IMR-90 (cell line): ENCODE measurements around the gene KLRF2. TPM values are rescaled to one million over a fixed set of nuclear protein-coding genes. Genes with fewer than 3 reads are reported as not detected.

Source experiments
- ATAC-seq: fragments of 200-7000 bp; cut with Tn5 transposase; 2 replicates; pipeline ENCODE4 v1.9.1; 2020; ENCODE audit warnings: low read depth, mild to moderate bottlenecking, moderate library complexity
- BruUV-seq: library from RNA; stranded (reverse); fragments of 400-500 nt; replicated peaks from 2 replicates; lab custom pipeline; 2021; lab: Mats Ljungman, UMichigan
- CTCF ChIA-PET: fragments of 300-600 bp; formaldehyde crosslinking; extraction: SDS; loops from one replicate; lab custom pipeline; 2021; ENCODE audit warnings: antibody characterized with exemption; lab: Yijun Ruan, JAX
- POLR2A ChIA-PET: fragments of 300-600 bp; sonication (Branson Sonifier 250); formaldehyde crosslinking; loops from one replicate; lab custom pipeline; 2022; ENCODE audit warnings: antibody characterized with exemption; ENCODE audit not compliant: unreplicated experiment; lab: Charles Lee
- DNase-seq: peaks from one replicate; pipeline ENCODE4 v3.0.0; 2013
- H2AFZ ChIP-seq: replicated peaks from 2 replicates; pipeline ENCODE3; 2013; ENCODE audit warnings: low read length, mild to moderate bottlenecking; ENCODE audit not compliant: poor library complexity
- H2AK5ac ChIP-seq: 2 replicates; pipeline ENCODE4 v1.6.1; 2013; ENCODE audit warnings: low read depth, low read length, inconsistent platforms
- H2AK9ac ChIP-seq: replicated peaks from 2 replicates; pipeline ENCODE3; 2013; ENCODE audit warnings: mild to moderate bottlenecking, low read depth, low read length, moderate library complexity; ENCODE audit not compliant: poor library complexity
- H2BK120ac ChIP-seq: 2 replicates; pipeline ENCODE4 v1.6.1; 2013; ENCODE audit warnings: low read depth, low read length, inconsistent platforms
- H2BK15ac ChIP-seq: 3 replicates; pipeline ENCODE4 v1.6.1; 2013; ENCODE audit warnings: low read depth, low read length, inconsistent platforms
- H2BK20ac ChIP-seq: 2 replicates; pipeline ENCODE4 v1.6.1; 2013; ENCODE audit warnings: low read depth, mild to moderate bottlenecking, inconsistent platforms, low read length, moderate library complexity
- H2BK5ac ChIP-seq: 2 replicates; pipeline ENCODE4 v1.6.1; 2013; ENCODE audit warnings: mild to moderate bottlenecking, low read depth, low read length, inconsistent platforms; ENCODE audit not compliant: poor library complexity, severe bottlenecking
- H3K14ac ChIP-seq: replicated peaks from 2 replicates; pipeline ENCODE4 v1.6.1; 2013; ENCODE audit warnings: low read depth, low read length, inconsistent platforms
- H3K18ac ChIP-seq: 2 replicates; pipeline ENCODE4 v1.6.1; 2013; ENCODE audit warnings: low read depth, low read length, control low read depth
- H3K23ac ChIP-seq: 2 replicates; pipeline ENCODE4 v1.6.1; 2013; ENCODE audit warnings: low read depth, low read length, inconsistent platforms
- H3K27ac ChIP-seq: 2 replicates; pipeline ENCODE4 v1.5.1; 2013; ENCODE audit warnings: mild to moderate bottlenecking, control low read depth, low read length; ENCODE audit not compliant: insufficient read depth
- H3K27me3 ChIP-seq: 2 replicates; pipeline ENCODE4 v1.6.1; 2013; ENCODE audit warnings: low read length; ENCODE audit not compliant: control insufficient read depth, insufficient read depth
- H3K36me3 ChIP-seq: 2 replicates; pipeline ENCODE4 v1.6.1; 2013; ENCODE audit warnings: low read length, mixed read lengths; ENCODE audit not compliant: control insufficient read depth, insufficient read depth
- H3K4ac ChIP-seq: 2 replicates; pipeline ENCODE4 v1.6.1; 2013; ENCODE audit warnings: low read depth, low read length, inconsistent platforms
- H3K4me1 ChIP-seq: 2 replicates; pipeline ENCODE4 v1.6.1; 2013; ENCODE audit warnings: low read length, mixed read lengths; ENCODE audit not compliant: control insufficient read depth, insufficient read depth
- H3K4me2 ChIP-seq: 2 replicates; pipeline ENCODE4 v1.6.1; 2013; ENCODE audit warnings: low read depth, mild to moderate bottlenecking, control low read depth, low read length, moderate library complexity
- H3K4me3 ChIP-seq: 2 replicates; pipeline ENCODE4 v1.5.1; 2013; ENCODE audit warnings: low read depth, mild to moderate bottlenecking, control low read depth, low read length, moderate library complexity; ENCODE audit not compliant: insufficient read depth
- H3K56ac ChIP-seq: 2 replicates; pipeline ENCODE4 v1.6.1; 2013; ENCODE audit warnings: low read length, inconsistent platforms; ENCODE audit not compliant: insufficient read depth; ENCODE audit errors: extremely low read depth
- H3K79me1 ChIP-seq, 2 experiments: 2 replicates each; pipeline ENCODE4 v1.6.1; 2013; ENCODE audit warnings: low read length in 2 of 2, inconsistent platforms in 1 of 2, low read depth in 1 of 2
- H3K9ac ChIP-seq: 2 replicates; pipeline ENCODE4 v1.6.1; 2013; ENCODE audit warnings: low read depth, low read length, control low read depth
- H3K9me1 ChIP-seq: 2 replicates; pipeline ENCODE4 v1.6.1; 2013; ENCODE audit warnings: low read length, inconsistent platforms; ENCODE audit not compliant: insufficient read depth
- H3K9me3 ChIP-seq: 2 replicates; pipeline ENCODE4 v1.6.1; 2013; ENCODE audit warnings: low read length; ENCODE audit not compliant: control insufficient read depth, insufficient read depth
- H4K20me1 ChIP-seq: 2 replicates; pipeline ENCODE4 v1.6.1; 2013; ENCODE audit warnings: low read length, inconsistent platforms; ENCODE audit not compliant: insufficient read depth
- H4K5ac ChIP-seq: 2 replicates; pipeline ENCODE4 v1.6.1; 2013; ENCODE audit warnings: mild to moderate bottlenecking, low read depth, low read length, control low read depth
- H4K8ac ChIP-seq, 2 experiments: 2 replicates each; pipeline ENCODE4 v1.6.1; 2013; ENCODE audit warnings: low read depth in 2 of 2, low read length in 2 of 2, control low read depth in 1 of 2, inconsistent platforms in 1 of 2
- H4K91ac ChIP-seq: 2 replicates; pipeline ENCODE4 v1.6.1; 2013; ENCODE audit warnings: low read depth, low read length, inconsistent platforms; ENCODE audit not compliant: insufficient read depth
- BHLHE40 ChIP-seq: fragments of 150-350 bp; IDR thresholded peaks from 2 replicates; pipeline ENCODE4 v1.6.1; 2016; ENCODE audit warnings: mild to moderate bottlenecking, low read depth, low read length
- CHD1 ChIP-seq: IDR thresholded peaks from 2 replicates; pipeline ENCODE4 v1.6.1; 2012; ENCODE audit warnings: low read depth, low read length, improper control_type of control experiment
- ELK1 ChIP-seq: fragments of 150-350 bp; IDR thresholded peaks from 2 replicates; pipeline ENCODE4 v1.6.1; 2016; ENCODE audit warnings: low read depth, mild to moderate bottlenecking, low read length, moderate library complexity, borderline replicate concordance
- POLR2A ChIP-seq: IDR thresholded peaks from 2 replicates; pipeline ENCODE4 v1.6.1; 2012; ENCODE audit warnings: mild to moderate bottlenecking, low read depth, low read length
- dilution Hi-C: fragments of 300-500 bp; cut with HindIII; formaldehyde crosslinking; loops from one replicate; pipeline ENCODE4 v1.14.3; 2018; ENCODE audit warnings: low sequenced_read_pairs; ENCODE audit not compliant: unreplicated experiment
- in situ Hi-C: fragments of 300-500 bp; cut with MboI; formaldehyde crosslinking; loops from 3 replicates; pipeline ENCODE4 v1.14.3; 2019; ENCODE audit warnings: low sequenced_read_pairs, inconsistent platforms, mixed read lengths
- intact Hi-C: fragments of 100-400 bp; cut with micrococcal nuclease; formaldehyde crosslinking; loops from 2 replicates; pipeline ENCODE4 v1.10.0; 2022
- polyA plus RNA-seq, 3 experiments: library from polyadenylated mRNA; depleted of rRNA; stranded (reverse); fragments of >200 nt; gene quantifications; 2 replicates each; pipeline ENCODE4 v1.2.3, GENCODE V29; 2012; ENCODE audit warnings: low replicate concordance in 1 of 3
- total RNA-seq: library from RNA; depleted of rRNA; stranded (reverse); fragments of >200 nt; gene quantifications from 2 replicates; pipeline ENCODE4 v1.2.3, GENCODE V29; 2012
- TF ChIP-seq, protein P1 (sequence below): conservative IDR thresholded peaks from 2 replicates; pipeline ENCODE4 v1.5.1; 2012; ENCODE audit warnings: mild to moderate bottlenecking, low read depth, low read length, improper control_type of control experiment

KLRF2 gene
- total and polyA plus RNA-seq, 2 of the 4 experiments (the other 2 are of a cell fraction): not detected

- no peak overlapping the region for H3K9ac ChIP-seq
- CTCF ChIA-PET: no interaction called here
- in situ Hi-C loops: no loop called here
These were observed 28.4 kb downstream of the KLRF2 start for GRCh38 chr12:9909724-9910123.

More at GRCh38 chr12:9909724-9910123, 28.4 kb downstream of the KLRF2 start:
- Histone ChIP-seq H4K91ac (no peak overlapping the region), H3K27ac (no peak overlapping the region), H3K14ac (no peak overlapping the region), H4K8ac (no peak overlapping the region), H2BK120ac (no peak overlapping the region), H2AK9ac (no peak overlapping the region), H2BK20ac (no peak overlapping the region), H3K4me1 (no peaks in the 10 kb centered on the region), H3K79me1 (no peaks in the 10 kb centered on the region), H3K56ac (no peak overlapping the region), H2AFZ (no peak overlapping the region), H3K23ac (no peak overlapping the region), H3K18ac (no peak overlapping the region), H3K9me1 (no peaks in the 10 kb centered on the region), H2BK5ac (no peak overlapping the region), H2BK15ac (no peak overlapping the region), H4K20me1 (no peaks in the 10 kb centered on the region), H3K4ac (no peak overlapping the region), H4K5ac (no peak overlapping the region), H3K4me2 (no peak overlapping the region), H3K9me3 (peaks cover 13% of the 10 kb centered on the region), H3K27me3 (no peaks in the 10 kb centered on the region), H3K36me3 (no peaks in the 10 kb centered on the region), H3K4me3 (no peak overlapping the region), H2AK5ac (no peak overlapping the region)
- TF ChIP-seq ELK1 (no peak), BHLHE40 (no peak), POLR2A (no peak), CHD1 (no peak)
- TF ChIP-seq, protein P1, sequence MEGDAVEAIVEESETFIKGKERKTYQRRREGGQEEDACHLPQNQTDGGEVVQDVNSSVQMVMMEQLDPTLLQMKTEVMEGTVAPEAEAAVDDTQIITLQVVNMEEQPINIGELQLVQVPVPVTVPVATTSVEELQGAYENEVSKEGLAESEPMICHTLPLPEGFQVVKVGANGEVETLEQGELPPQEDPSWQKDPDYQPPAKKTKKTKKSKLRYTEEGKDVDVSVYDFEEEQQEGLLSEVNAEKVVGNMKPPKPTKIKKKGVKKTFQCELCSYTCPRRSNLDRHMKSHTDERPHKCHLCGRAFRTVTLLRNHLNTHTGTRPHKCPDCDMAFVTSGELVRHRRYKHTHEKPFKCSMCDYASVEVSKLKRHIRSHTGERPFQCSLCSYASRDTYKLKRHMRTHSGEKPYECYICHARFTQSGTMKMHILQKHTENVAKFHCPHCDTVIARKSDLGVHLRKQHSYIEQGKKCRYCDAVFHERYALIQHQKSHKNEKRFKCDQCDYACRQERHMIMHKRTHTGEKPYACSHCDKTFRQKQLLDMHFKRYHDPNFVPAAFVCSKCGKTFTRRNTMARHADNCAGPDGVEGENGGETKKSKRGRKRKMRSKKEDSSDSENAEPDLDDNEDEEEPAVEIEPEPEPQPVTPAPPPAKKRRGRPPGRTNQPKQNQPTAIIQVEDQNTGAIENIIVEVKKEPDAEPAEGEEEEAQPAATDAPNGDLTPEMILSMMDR: no peak
- dilution Hi-C loops (no loop called here), intact Hi-C loops (no loop called here)
- BruUV-seq: no TSS peak
- DNase-seq: no peak
- POLR2A ChIA-PET: no interaction called here
- no peak for ATAC-seq
